Left ventricle myocardium superior (tissue), 1 donor: ENCODE measurements around the gene IGF2BP3. TPM values are rescaled to one million over a fixed set of nuclear protein-coding genes. Genes with fewer than 3 reads are reported as not detected.

Experiments used
- ATAC-seq: fragments of 200-7000 bp; cut with Tn5 transposase; one replicate; pipeline ENCODE4 v1.9.1; 2020; ENCODE audit warnings: mild to moderate bottlenecking, moderate library complexity
- DNase-seq: peaks from one replicate; pipeline ENCODE4 v3.0.0-alpha.2; 2020
- intact Hi-C: fragments of 100-400 bp; cut with micrococcal nuclease; formaldehyde crosslinking; loops from one replicate; pipeline ENCODE4 v1.11.0; 2022
- total RNA-seq: library from RNA; stranded (reverse); fragmentation: NEBNext Ultra II Directional; extraction: Animal tissue kit (Norgen Biotek cat#: 25700); gene quantifications from one replicate; pipeline ENCODE4 v1.2.1, GENCODE V29; 2021
- donor health status: DM: no; HTN: yes; CAD: no; lungs with severe emphysema.

Gene IGF2BP3
- total RNA-seq, 1 donor from 2014 or later: not detected

DNA sequence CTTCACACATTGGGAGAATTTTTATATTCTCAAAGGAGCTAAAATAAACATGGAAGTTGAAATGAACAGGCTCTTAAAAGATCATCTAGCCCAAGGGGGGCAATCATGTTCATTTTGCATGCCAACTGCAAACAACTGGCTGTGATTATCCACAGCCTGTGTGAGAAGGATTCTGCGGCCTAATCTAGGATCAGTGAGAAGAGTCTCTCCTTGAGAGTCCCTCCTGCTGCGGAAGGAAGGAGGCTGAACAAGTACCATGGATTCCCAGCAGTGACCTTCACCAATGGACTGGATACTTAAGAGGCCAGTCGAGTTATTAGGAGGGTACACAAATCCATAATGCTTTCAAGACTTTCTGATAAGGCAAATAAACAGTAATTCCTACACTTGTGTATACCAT is 76.7 kb downstream of the IGF2BP3 start:
- ATAC-seq (no peak), DNase-seq (no peak)
- intact Hi-C loops: no loop called here

DNA sequence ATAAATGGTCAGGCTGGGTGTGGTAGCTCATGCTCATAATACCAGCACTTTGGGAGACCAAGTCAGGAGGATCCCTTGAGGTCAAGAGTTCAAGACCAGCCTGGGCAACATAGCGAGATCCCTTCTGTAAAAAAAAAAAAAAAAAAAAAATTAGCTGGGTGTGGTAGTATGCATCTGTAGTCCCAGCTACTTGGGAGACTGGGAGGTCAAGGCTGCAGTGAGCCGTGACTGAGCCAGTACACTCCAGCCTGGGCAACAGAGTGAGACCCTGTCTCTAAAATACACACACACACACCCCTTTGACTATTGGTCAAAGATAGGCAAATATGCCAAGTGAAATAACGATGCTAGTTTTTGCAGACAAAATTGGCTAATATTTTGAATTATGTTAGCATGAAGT is 80.6 kb downstream of the IGF2BP3 start:
- intact Hi-C loops: no loop called here
- DNase-seq: no peak
- no peak for ATAC-seq

DNA sequence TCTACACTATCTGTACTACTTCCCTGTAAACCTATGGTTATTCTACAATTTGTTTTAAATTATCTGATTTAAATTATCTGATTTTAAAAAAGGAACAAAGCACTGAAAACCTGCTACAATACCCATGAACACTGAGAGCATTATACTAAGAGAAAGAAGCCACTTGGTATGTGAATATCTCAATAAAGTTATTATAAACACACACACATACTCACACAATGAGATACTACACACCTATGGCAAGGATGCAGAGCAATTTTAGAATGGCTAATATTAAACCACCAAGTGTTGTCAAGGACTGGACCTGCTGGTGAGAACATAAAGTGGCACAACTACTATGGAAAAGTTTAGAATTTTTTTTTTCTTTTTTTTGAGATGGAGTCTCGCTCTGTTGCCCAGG is 82.7 kb downstream of the IGF2BP3 start:
- ATAC-seq: no peak
- DNase-seq: no peak
- intact Hi-C loops: no loop called here

DNA sequence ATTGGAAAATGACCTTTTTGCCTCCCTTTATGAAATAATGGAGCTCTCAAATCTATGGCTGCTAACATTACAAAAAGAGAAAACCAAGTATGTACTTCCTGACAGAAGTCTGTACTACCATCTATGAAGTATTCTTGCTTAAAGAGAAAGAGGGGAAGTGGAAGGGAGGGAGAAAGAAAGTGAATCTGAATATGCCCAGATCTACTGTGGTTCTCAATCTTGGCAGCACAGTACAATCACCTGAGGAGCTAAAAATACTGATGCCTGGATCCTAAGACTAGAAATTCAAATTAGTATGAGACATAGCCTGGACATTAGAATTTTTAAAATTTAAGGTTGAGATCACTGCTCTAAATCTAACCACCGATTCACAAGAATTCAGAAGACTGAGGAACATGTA is 85.2 kb downstream of the IGF2BP3 start:
- DNase-seq (no peak), ATAC-seq (no peak)
- intact Hi-C loops: no loop called here

DNA sequence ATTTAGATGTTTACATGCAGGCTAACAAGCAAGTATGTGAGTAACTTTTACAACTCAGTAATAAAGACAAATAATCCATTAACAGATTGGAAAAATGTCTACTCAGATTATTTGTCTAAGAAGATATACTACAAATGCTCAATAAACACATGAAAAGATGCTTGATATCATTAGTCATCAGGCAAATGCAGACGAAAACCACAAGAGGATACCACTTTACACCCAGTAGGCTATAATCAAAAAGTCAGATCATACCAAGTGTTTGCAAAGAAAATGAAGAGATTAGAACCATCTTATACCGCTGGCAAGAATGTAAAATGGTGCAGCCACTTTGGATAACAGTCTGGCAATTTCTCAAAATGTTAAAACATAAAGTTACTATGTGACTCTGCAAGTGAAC is 87.1 kb downstream of the IGF2BP3 start:
- DNase-seq (no peak), ATAC-seq (no peak)
- intact Hi-C loops: no loop called here

DNA sequence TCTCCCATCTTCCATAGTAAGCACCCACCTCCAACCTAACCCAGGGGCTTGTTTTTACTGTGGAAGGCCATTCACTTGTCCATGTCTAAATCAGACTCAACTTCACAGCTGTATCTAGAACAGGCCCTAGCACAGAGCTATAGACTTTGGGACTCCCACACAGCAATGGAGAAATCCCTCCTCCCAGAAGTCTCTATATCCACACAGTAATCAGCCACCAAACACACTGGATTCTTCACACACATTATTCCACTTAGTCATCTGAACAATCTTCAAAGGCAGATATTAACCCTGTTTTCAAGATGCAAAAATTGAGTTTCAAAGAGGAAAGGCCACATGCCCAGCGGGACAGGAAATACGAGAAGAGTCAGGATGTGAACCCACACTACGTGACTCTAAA is 89.3 kb downstream of the IGF2BP3 start:
- DNase-seq (no peak), ATAC-seq (no peak)
- intact Hi-C loops: no loop called here

DNA sequence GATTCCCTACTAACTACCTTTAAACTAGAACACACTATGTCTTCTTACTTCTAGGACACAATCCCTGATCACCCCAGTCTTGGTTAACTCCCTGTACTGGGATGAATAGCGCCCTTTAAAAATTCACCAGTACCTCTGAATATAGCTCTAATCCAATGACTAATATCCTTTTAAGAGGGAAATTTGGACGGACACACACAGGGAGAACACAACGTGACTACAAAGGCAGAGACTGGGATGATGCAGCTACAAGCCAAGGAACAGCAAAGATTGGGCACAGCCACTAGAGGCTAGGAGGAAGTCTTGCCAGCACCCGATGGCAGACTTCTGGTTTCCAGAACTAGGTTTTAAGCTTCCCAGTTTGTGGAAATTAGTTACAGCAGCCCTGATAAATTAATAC is 89.7 kb downstream of the IGF2BP3 start:
- no peak for DNase-seq
- intact Hi-C loops: no loop called here
- ATAC-seq: no peak

DNA sequence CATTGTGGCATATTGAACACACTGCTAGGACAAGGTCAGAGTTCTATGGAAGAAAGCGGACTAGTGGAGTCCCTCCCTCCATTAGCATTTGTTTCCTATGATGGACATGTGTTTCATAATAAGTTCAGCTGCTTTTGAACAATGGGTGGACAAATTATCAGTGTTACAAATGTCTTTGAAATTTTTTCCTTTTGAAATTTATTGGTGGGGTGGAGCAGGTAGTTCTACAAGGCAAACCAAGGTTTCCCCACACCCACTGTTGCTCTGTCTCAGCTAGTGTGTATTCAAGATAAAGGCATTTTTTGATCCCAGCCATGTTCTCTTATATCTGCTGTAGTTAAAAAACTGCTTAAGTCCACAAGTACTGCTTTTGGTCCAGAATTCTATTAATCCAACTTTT is 91.3 kb downstream of the IGF2BP3 start:
- no peak for ATAC-seq
- intact Hi-C loops: no loop called here
- DNase-seq: no peak

DNA sequence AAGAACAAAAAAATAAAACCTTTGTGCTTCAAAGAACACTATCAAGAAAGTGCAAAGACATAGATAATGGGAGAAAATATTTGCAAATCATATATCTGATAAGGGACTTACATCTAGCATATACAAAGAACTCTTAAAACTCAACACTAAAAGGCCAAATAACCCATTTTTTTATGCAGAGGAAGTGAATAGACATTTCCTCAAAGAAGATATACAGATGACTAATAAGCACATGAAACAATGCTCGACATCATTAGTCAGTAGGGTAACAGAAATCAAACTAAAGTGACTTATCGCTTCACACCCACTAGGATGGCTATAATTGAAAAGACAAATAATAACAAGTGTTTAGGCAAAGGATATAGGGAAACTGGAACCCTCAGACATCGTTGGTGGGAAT is 93.2 kb downstream of the IGF2BP3 start:
- ATAC-seq (no peak), DNase-seq (no peak)
- intact Hi-C loops: no loop called here

DNA sequence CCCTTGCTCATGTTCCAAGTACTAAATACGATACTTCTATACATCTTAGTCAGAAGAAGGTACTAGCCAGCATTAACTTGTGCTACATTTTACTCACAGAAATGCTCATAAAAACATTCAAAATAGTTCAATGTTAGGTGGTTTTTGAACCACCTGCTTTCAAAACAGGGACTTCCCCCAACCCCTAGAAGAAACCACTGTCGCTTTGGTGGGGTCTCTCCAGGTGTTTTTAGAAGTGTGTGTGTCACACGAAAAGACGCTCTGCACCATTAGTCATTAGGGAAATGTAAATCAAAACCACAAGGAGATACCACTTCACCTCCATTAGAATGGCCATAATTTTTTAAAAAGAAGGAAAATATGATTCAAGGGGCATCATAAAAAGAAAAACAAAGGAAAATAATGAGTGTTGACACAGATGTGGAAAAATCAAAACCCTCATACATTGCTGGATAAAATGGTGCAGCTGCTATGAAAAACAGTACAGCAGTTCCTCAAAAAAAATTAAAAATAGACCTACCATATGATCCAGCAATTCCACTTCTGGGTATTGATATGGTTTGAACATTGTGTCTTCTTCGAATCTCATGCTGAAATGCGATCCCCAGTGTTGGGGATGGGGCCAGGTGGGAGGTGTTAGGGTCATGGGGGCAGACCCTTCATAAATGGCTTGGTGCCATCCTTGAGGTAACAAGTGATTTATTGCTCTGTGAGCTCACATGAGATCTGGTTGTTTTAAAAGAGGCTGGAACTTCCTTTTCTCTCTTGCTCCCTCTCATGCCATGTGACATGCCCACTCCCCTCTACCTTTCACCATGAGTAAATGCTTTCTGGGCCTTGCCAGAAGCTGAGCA is 96.9 kb downstream of the IGF2BP3 start:
- intact Hi-C loops: no loop called here
- ATAC-seq: no peak

DNA sequence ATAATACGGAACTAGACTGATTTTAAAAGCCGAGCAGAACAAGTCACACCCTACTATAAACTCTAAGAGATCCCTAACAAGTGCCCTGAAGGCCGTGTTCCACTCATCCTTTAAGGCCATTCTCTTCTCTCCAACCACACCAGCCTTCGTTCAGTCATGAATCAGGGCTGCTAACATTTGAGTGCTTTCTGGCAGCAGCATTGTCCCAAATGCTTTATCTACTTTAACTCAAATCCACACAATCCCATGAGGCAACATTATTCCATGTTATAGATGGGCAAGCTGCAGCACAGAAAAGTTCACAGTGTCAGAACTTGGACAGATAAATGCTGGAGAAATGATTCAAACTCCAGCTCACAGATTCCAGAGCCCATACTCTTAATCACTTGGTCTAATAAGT is 97.7 kb downstream of the IGF2BP3 start:
- intact Hi-C loops: no loop called here
- ATAC-seq (no peak), DNase-seq (no peak)

More for the DNA sequence above, 96.9 kb downstream of the IGF2BP3 start:
- DNase-seq: no peak

DNA sequence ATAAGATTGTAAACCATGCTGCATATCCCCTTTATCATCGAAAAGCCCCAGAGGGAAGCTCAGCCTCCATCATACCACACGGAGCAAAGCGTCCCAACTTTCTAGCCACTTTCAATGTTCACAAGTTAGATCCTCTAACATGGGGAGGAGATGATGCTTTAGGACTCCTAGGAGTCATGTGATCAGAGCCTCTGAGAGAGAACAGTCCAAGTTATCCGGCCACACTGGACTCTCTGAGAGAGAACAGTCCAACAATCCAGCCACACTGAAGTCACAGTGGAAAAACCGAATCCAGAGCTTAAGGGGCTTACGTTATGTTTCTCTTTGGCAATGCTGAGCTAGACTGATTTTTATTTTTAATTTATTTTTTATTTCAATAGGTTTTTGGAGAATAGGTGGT is 98.6 kb downstream of the IGF2BP3 start:
- DNase-seq (no peak), ATAC-seq (no peak)
- intact Hi-C loops: no loop called here

DNA sequence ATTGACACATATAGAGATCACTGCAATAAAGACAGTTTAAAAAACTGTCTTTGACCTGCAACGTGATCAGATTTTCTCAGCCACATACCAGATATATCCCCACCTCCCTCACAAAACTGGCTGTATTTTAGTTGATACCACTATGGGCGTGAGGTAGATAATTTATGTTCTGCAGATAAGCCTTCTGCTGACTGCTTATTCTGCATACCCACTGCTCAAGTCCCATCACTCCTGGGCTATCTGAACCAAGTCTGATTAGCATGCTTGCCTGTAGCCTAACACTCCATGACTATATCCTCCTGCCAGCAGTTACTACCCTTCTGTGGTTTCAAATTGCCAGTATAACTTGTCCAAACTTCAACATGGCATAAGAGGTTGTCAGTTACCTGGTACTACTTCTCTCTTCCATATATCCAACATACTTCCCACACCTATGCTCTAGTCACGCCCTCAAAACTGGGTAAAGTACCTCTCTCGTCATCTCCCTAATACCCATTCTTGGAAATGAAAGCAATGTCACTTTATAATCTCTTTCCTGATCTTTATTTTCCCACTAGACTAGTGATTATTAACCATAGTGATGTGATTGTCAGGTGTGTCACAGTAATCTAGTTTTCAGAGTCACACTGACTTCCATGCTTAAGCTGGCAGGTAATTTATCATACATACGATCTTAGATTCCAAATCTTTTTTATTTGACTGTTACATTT is 100.4 kb downstream of the IGF2BP3 start:
- no peak for ATAC-seq
- DNase-seq: no peak
- intact Hi-C loops: no loop called here

DNA sequence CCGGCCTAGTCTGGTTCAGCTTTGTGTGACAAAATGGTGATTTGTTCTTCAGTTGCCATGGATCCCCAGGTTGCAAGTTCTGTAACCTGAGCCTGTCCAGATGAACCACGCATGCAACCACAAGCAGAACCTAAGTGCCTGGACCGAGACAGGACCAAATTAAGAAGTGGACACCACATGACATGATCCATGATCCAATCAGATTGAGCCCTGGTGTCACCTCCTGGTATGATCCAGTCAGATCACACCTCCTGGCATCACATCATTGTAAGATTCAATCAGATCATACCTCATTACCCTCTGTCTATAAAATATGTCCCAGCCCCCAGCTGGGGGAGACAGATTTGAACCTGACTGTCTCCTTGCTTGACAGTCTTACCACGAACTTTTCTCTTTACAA is 101.2 kb downstream of the IGF2BP3 start:
- ATAC-seq (no peak), DNase-seq (no peak)
- intact Hi-C loops: no loop called here

DNA sequence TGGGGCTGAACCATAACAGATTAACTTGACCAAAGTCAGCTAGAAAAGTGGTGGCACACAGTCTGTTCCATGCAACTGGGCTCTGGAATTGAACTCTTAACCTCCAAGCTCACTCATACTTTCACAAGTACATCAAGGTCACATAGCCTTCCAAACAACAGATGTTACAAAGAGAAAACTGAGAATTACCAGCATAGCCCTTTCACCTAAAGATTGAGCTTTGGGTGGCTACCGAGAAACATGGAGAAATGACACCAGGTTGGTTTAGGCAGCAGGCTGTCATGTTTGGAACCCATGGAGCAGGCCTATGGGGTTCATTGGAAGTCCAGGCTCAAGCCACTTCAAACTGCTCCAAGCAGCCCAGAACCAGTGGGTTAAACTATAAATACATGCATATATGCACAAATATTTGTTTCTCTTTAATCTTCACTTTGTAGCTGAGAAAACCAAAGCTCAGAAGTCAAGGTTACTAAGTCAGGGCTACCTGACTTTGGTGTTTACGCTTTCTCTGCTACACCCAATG is 112.1 kb downstream of the IGF2BP3 start:
- DNase-seq: no peak
- intact Hi-C loops: no loop called here
- ATAC-seq: no peak

DNA sequence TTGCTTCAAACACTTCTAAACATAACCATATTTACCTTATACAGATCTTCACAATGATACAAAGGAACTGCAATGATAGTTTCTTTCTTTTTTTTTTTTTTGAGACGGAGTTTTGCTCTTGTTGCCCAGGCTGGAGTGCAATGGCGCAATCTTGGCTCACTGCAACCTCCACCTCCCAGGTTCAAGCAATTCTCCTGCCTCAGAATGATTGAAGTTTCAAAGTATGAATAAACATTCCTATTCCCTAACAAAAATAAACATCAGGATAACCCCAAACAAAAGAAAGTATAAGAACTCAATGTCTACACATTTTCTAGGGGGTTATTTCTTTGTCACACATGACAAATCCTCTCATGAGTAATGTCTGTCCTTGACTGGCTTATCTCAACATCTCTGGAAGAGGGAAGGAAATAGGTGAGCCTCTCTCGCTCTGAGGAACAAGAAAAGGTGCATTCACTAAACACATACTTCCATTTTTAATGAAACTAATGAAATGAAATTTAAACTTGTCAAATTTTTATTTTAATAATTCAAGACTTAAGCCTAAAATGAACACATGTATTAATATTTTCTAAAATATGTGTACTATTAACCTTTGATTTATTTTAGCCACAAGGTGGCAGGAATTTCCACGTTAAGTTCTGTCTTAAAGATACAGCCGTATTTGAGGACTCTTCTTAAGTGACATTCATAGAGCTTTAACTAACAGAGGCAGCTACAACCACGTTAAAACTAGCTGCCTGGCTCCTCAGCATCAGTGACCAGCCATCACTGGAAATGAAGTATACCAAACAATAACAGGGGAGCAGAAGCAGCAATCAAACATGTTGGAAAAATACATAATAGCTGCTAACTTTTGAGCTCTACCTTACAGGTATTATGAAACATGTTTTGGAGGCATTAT is 112.8 kb downstream of the IGF2BP3 start:
- no peak for ATAC-seq
- intact Hi-C loops: no loop called here
- no peak for DNase-seq

DNA sequence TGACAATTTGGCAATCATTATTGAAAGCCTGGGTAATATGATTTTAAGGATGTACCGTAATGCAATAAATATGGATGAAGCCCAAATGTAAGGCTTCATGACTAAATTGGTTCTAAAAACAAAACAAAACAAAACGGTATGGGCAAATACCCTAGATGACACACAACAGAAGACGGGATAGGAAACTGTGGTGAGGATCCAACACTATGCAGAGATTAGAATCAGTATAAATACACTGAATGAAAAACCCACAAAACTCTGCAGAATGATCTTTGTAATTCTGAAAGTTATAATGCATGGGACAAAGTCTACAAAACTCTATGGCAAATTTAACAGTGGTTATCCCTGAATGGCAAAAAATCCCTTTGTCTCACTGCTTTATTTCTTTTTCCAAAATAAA is 113.6 kb downstream of the IGF2BP3 start:
- intact Hi-C loops: no loop called here
- ATAC-seq (no peak), DNase-seq (no peak)

DNA sequence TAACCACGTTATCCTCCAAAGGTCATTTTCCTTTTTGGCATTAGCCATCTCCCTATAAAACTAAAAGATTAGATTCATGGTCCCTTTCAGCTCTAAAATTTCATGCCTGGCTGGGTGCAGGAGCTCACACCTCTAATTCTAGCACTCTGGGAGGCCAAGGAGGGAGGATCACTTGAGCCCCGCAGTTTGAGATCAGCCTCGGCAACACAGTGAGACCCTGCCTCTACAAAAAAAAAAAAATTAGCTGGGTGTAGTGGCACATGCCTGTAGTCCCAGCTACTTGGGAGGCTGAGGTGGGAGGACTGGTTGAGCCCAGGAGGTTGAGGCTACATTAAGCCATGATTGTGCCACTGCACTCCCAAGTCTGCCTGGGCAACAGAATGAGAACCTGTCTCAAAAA is 114.1 kb downstream of the IGF2BP3 start:
- ATAC-seq: no peak

DNA sequence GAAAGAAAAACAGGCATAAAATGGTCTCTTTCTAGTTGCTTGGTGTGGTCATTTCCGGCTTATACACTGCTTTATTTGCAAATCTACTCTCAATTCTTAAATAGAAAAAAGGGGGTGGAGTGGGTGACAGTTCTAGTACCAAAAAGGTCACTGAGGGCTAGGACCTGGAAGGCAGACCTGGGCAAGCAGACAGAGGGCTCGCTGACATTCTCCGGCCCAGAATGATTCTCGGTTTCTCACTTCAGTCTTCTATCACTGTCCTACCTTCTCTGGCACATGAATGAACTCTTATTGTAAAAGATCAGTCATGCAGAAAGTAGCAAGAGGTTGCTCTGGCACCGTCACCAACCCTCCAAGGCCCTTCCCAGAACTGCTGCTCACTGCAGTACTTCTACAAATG is 117.1 kb downstream of the IGF2BP3 start:
- DNase-seq: no peak
- ATAC-seq: no peak
- intact Hi-C loops: no loop called here

More for the DNA sequence above, 114.1 kb downstream of the IGF2BP3 start:
- no peak for DNase-seq
- intact Hi-C loops: no loop called here

DNA sequence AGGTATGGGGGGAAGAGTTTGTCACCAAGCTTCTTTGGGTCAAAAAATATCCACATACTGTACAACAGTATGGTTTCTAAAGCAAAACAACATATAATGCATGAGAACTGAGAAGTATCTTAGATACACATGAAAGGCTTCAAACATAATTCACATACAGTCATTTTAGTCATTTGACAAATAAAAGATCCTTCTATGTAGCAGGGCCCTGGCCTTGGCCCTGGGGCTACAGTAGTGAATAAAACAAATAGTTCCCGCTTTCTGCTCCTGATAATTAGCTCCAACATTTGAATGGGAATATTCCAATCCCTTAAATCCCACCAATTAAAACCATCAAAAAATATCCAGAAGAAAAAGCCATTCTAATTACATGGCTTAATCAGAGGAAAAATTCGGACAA is 119.8 kb downstream of the IGF2BP3 start:
- no peak for DNase-seq

More for the DNA sequence above, 119.8 kb downstream of the IGF2BP3 start:
- intact Hi-C loops: no loop called here
- no peak for ATAC-seq
